Measurements from ENCODE around the gene CFAP91. TPM values are rescaled to one million over a fixed set of nuclear protein-coding genes. Genes with fewer than 3 reads are reported as not detected.

CFAP91 gene
- total and polyA plus RNA-seq, 4 donors = 0.50 to 8.5 (median 3.7) TPM

GRCh38 chr3:119745942-119746341 is 43.1 kb downstream of the CFAP91 start:
- no peak overlapping the region for H3K27ac ChIP-seq (ENCODE audit: low read depth in 1 of 2, low read length in 2 of 2)
- H3K36me3 ChIP-seq (ENCODE audit: control insufficient read depth in 1 of 2, insufficient read depth in 2 of 2, low read length in 1 of 2) = peaks cover 2 to 5% of the 10 kb centered on the region in 2 donors
- ATAC-seq (ENCODE audit: low FRiP score) (no peak), DNase-seq (no peak)
- H3K9me3 ChIP-seq (ENCODE audit: control insufficient read depth, low read length) = no peaks in the 10 kb centered on the region
- no peaks in the 10 kb centered on the region for H3K27me3 ChIP-seq (ENCODE audit: control insufficient read depth in 1 of 2, insufficient read depth in 2 of 2, low read length in 1 of 2)
- H3K4me1 ChIP-seq (ENCODE audit: control insufficient read depth in 1 of 2, insufficient read depth in 2 of 2, low read length in 2 of 2) = peaks cover 0 to 3% of the 10 kb centered on the region in 2 donors
- intact Hi-C loops (cut with DNase I) = no loop called here
- H3K4me3 ChIP-seq (ENCODE audit: low read length in 2 of 2) = no peak overlapping the region
- WGBS, 2 donors = 94 to 95% methylated on average over 1 of the region's 1 CpG

GRCh38 chr3:119746423-119746822 is 43.6 kb downstream of the CFAP91 start:
- intact Hi-C loops (cut with DNase I) = no loop called here
- H3K36me3 ChIP-seq (ENCODE audit: control insufficient read depth in 1 of 2, insufficient read depth in 2 of 2, low read length in 1 of 2) = peaks cover 2 to 7% of the 10 kb centered on the region in 2 donors
- WGBS, 2 donors = 71 to 76% methylated on average over 3 of the region's 3 CpGs

GRCh38 chr3:119747357-119747756 is 44.5 kb downstream of the CFAP91 start:
- Histone ChIP-seq H3K4me3 (ENCODE audit: low read length in 2 of 2) (no peak overlapping the region), H3K9me3 (ENCODE audit: control insufficient read depth, low read length) (no peaks in the 10 kb centered on the region), H3K27ac (ENCODE audit: low read depth in 1 of 2, low read length in 2 of 2) (no peak overlapping the region), H3K36me3 (ENCODE audit: control insufficient read depth in 1 of 2, insufficient read depth in 2 of 2, low read length in 1 of 2) (peaks cover 2 to 10% of the 10 kb centered on the region in 2 donors), H3K4me1 (ENCODE audit: control insufficient read depth in 1 of 2, insufficient read depth in 2 of 2, low read length in 2 of 2) (peaks cover 0 to 3% of the 10 kb centered on the region in 2 donors), H3K27me3 (ENCODE audit: control insufficient read depth in 1 of 2, insufficient read depth in 2 of 2, low read length in 1 of 2) (no peaks in the 10 kb centered on the region)
- DNase-seq (no peak), ATAC-seq (ENCODE audit: low FRiP score) (no peak)
- 17 to 18% methylated on average over 4 of the region's 4 CpGs for WGBS, 2 donors
- intact Hi-C loops (cut with DNase I) = no loop called here

More at GRCh38 chr3:119746423-119746822, 43.6 kb downstream of the CFAP91 start:
- Histone ChIP-seq H3K4me3 (ENCODE audit: low read length in 2 of 2) (no peak overlapping the region), H3K27me3 (ENCODE audit: control insufficient read depth in 1 of 2, insufficient read depth in 2 of 2, low read length in 1 of 2) (no peaks in the 10 kb centered on the region), H3K27ac (ENCODE audit: low read depth in 1 of 2, low read length in 2 of 2) (no peak overlapping the region), H3K9me3 (ENCODE audit: control insufficient read depth, low read length) (no peaks in the 10 kb centered on the region), H3K4me1 (ENCODE audit: control insufficient read depth in 1 of 2, insufficient read depth in 2 of 2, low read length in 2 of 2) (peaks cover 0 to 3% of the 10 kb centered on the region in 2 donors)
- DNase-seq (no peak), ATAC-seq (ENCODE audit: low FRiP score) (no peak)

- ATAC-seq (ENCODE audit: low FRiP score) = no peak
These were observed 46.2 kb downstream of the CFAP91 start for GRCh38 chr3:119748991-119749390.

GRCh38 chr3:119751423-119751822 is 48.6 kb downstream of the CFAP91 start:
- intact Hi-C loops (cut with DNase I) = no loop called here
- ATAC-seq (ENCODE audit: low FRiP score) (no peak), DNase-seq (no peak)
- peaks cover 0 to 3% of the 10 kb centered on the region in 2 donors for H3K4me1 ChIP-seq (ENCODE audit: control insufficient read depth in 1 of 2, insufficient read depth in 2 of 2, low read length in 2 of 2)
- no peak overlapping the region for H3K27ac ChIP-seq (ENCODE audit: low read depth in 1 of 2, low read length in 2 of 2)
- WGBS, 2 donors = 74 to 75% methylated on average over 3 of the region's 3 CpGs
- H3K36me3 ChIP-seq (ENCODE audit: control insufficient read depth in 1 of 2, insufficient read depth in 2 of 2, low read length in 1 of 2) = peaks cover 0 to 8% of the 10 kb centered on the region in 2 donors
- H3K4me3 ChIP-seq (ENCODE audit: low read length in 2 of 2) = no peak overlapping the region
- no peaks in the 10 kb centered on the region for H3K9me3 ChIP-seq (ENCODE audit: control insufficient read depth, low read length)
- no peaks in the 10 kb centered on the region for H3K27me3 ChIP-seq (ENCODE audit: control insufficient read depth in 1 of 2, insufficient read depth in 2 of 2, low read length in 1 of 2)

More at GRCh38 chr3:119748991-119749390, 46.2 kb downstream of the CFAP91 start:
- H3K27me3 ChIP-seq (ENCODE audit: control insufficient read depth in 1 of 2, insufficient read depth in 2 of 2, low read length in 1 of 2) = no peaks in the 10 kb centered on the region
- no peak overlapping the region for H3K4me3 ChIP-seq (ENCODE audit: low read length in 2 of 2)
- intact Hi-C loops (cut with DNase I) = no loop called here
- H3K9me3 ChIP-seq (ENCODE audit: control insufficient read depth, low read length) = no peaks in the 10 kb centered on the region
- no peak for DNase-seq
- H3K36me3 ChIP-seq (ENCODE audit: control insufficient read depth in 1 of 2, insufficient read depth in 2 of 2, low read length in 1 of 2) = peaks cover 0 to 10% of the 10 kb centered on the region in 2 donors
- 95 to 100% methylated on average over 1 of the region's 1 CpG for WGBS, 2 donors
- peaks cover 0 to 3% of the 10 kb centered on the region in 2 donors for H3K4me1 ChIP-seq (ENCODE audit: control insufficient read depth in 1 of 2, insufficient read depth in 2 of 2, low read length in 2 of 2)
- no peak overlapping the region for H3K27ac ChIP-seq (ENCODE audit: low read depth in 1 of 2, low read length in 2 of 2)

Other genes starting within 250 kb of the CFAP91 start
- gene TMEM39A, start 239.4 kb upstream of the CFAP91 start, total RNA-seq = 10 to 100 TPM; 39.6 to 45.7 TPM
- 1 to 10 TPM; 7.5 to 8.5 TPM for gene TMEM39A, start 239.4 kb upstream of the CFAP91 start, polyA plus RNA-seq
- 10 to 100 TPM; 16.2 to 22.7 TPM for gene POGLUT1, start 234.1 kb upstream of the CFAP91 start, total RNA-seq
- gene POGLUT1, start 234.1 kb upstream of the CFAP91 start, polyA plus RNA-seq = 1 to 10 TPM; 4.1 to 9.7 TPM
- 10 to 100 TPM; 64.0 to 83.5 TPM for gene TIMMDC1, start 204.5 kb upstream of the CFAP91 start, total RNA-seq
- gene TIMMDC1, start 204.5 kb upstream of the CFAP91 start, polyA plus RNA-seq = 10 to 100 TPM; 44.6 to 71.6 TPM
- 1 to 10 TPM; 1.8 to 2.3 TPM for gene CD80, start 143.4 kb upstream of the CFAP91 start, total RNA-seq
- under 1 TPM in 1 of 2 donors, not detected in 1; 0.38 TPM for gene CD80, start 143.4 kb upstream of the CFAP91 start, polyA plus RNA-seq
- gene ADPRH, start 123.5 kb upstream of the CFAP91 start, total RNA-seq = 10 to 100 TPM; 13.6 to 13.9 TPM
- gene ADPRH, start 123.5 kb upstream of the CFAP91 start, polyA plus RNA-seq = 1 to 10 TPM; 5.6 to 7.5 TPM
- 1 to 10 TPM; 2.1 to 5.7 TPM for gene PLA1A, start 105.1 kb upstream of the CFAP91 start, total RNA-seq
- 1 to 10 TPM in 1 of 2 donors, under 1 TPM in 1; 0.50 to 4.0 TPM for gene PLA1A, start 105.1 kb upstream of the CFAP91 start, polyA plus RNA-seq
- 10 to 100 TPM in 1 of 2 donors, 1 to 10 TPM in 1; 9.5 to 11.5 TPM for gene POPDC2, start 42.4 kb upstream of the CFAP91 start, total RNA-seq
- gene POPDC2, start 42.4 kb upstream of the CFAP91 start, polyA plus RNA-seq = 10 to 100 TPM; 11.0 to 17.5 TPM
- gene COX17, start 25.6 kb upstream of the CFAP91 start, total RNA-seq = 10 to 100 TPM; 43.6 to 47.3 TPM
- 100 to 1,000 TPM in 1 of 2 donors, 10 to 100 TPM in 1; 74.9 to 170 TPM for gene COX17, start 25.6 kb upstream of the CFAP91 start, polyA plus RNA-seq
- gene NR1I2, start 79.1 kb downstream of the CFAP91 start, total RNA-seq = under 1 TPM in 1 of 2 donors, not detected in 1; 0.12 TPM
- gene NR1I2, start 79.1 kb downstream of the CFAP91 start, polyA plus RNA-seq = 1 to 10 TPM in 1 of 2 donors, under 1 TPM in 1; 0.20 to 9.5 TPM